Stimulated activated CD4-positive, alpha-beta T cell treated with anti-CD3 and anti-CD28 coated beads, Interleukin-2, amount 100 ng/mL, for 48 hours (primary cell): ENCODE results near the gene CYP1A2.
"Not testable (repeated sequence)": the region's sequence is repeated elsewhere in the genome, so short reads cannot be mapped to it uniquely, and the experiment has no call there.

Source experiments
- DNase-seq, 2 donors: peaks; one replicate each; pipeline ENCODE4 v3.0.0-alpha.2; 2020

CYP1A2 gene

GRCh38 chr15:74738239-74738638 is 10.4 kb upstream of the CYP1A2 start:
- not testable (repeated sequence) for DNase-seq

- no peak for DNase-seq
These were observed 6.2 kb upstream of the CYP1A2 start for GRCh38 chr15:74742422-74742821.

GRCh38 chr15:74746389-74746788 is 2.3 kb upstream of the CYP1A2 start:
- no peak for DNase-seq

- no peak for DNase-seq
These were observed 1.2 kb downstream of the CYP1A2 start for GRCh38 chr15:74749832-74750231.

DNA sequence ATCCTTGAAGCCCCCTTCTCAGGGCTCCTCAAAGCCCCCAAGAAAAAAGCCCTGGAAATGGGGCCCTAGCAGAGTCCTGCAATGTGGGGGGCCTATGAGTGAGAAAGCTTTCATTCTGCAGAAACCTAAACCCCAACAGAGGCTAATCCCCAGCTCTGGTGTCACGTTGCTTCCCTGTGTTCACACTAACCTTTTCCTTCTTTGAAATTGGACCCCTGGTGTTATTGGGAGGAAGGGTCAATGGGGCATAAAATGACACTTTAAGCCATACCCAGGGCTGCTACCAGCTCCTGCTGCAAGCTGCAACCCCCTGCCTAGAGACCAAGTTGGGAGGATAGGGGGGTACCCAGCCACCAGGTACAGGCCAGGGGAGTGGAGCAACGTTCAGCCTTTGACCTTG is 2.1 kb downstream of the CYP1A2 start:
- DNase-seq, result no peak

DNA sequence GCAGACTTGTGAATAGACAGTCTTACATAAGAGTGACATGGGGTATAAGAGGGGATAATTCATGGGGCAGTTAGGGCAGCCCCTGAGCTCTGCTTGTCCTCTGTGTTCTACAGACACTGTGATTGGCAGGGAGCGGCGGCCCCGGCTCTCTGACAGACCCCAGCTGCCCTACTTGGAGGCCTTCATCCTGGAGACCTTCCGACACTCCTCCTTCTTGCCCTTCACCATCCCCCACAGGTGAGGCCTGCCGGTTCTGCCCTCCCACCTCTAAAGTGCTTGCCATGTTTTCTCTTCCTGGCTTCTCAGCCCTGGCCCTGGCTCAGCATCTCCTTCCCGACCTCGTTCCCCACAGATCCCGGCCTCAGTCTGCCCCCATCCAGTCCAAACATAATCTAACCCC is 3.4 kb downstream of the CYP1A2 start:
- DNase-seq, result no peak

DNA sequence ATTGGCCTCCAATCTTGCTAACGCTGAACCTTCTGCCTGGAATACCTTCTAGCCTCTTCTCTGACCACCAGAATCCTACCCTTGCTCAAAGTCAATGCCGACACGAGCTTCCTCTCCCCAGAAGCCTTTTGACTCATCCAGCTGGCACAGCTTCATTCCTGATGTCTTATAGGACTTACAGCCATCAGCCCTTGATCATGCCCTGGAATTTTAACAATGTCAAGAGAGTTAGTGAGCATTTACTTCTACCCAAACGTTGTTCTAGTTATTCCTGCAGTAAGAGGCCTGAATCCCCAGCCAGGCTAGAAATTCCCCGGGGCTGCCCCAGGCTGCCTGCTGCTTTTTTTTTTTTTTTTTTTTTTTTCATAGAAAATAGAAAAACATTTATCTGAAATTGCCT is 3.9 kb downstream of the CYP1A2 start:
- no peak for DNase-seq

DNA sequence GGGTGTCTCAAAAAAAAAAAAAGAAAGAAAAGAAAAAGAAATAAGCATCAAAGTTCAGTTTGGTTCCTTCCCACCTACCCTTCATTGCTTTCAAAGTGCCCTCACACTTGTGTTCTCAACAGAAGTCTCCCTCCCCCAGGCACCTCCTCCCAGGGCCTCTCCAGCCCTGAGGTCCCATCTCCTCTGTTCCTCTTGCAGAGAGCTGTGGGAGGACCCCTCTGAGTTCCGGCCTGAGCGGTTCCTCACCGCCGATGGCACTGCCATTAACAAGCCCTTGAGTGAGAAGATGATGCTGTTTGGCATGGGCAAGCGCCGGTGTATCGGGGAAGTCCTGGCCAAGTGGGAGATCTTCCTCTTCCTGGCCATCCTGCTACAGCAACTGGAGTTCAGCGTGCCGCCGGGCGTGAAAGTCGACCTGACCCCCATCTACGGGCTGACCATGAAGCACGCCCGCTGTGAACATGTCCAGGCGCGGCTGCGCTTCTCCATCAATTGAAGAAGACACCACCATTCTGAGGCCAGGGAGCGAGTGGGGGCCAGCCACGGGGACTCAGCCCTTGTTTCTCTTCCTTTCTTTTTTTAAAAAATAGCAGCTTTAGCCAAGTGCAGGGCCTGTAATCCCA is 6.1 kb downstream of the CYP1A2 start:
- DNase-seq, result no peak

GRCh38 chr15:74758736-74759135 is 10.1 kb downstream of the CYP1A2 start:
- DNase-seq, result no peak

DNA sequence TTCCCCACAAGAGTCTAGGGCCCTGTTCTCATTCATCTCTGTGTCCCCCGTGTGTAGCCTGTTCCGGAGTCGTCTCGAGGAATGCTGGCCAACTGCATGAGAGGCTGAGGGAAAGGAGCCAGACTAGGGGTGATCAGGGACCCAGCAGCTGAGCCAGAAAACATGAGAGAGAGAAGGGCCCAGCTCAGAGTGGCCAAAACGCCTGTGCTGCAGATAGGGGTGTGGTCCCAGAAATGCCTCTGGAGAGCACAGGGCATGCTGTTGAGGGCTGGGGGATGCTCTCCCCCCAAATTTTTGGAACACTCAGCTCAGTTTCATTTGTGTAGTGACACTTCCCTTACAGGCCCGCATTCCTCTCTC is 14.1 kb downstream of the CYP1A2 start:
- DNase-seq, result no peak

- DNase-seq, result no peak
These were observed 14.8 kb downstream of the CYP1A2 start for GRCh38 chr15:74763416-74763815.

GRCh38 chr15:74767167-74768098 is 18.8 kb downstream of the CYP1A2 start:
- DNase-seq, result no peak

- DNase-seq, result no peak
These were observed 19.6 kb downstream of the CYP1A2 start for GRCh38 chr15:74768099-74768770.

- DNase-seq, result peak in 1 of 2 donors; percentile 60
These were observed 20.2 kb downstream of the CYP1A2 start for GRCh38 chr15:74768771-74769342.

GRCh38 chr15:74769463-74770025 is 20.9 kb downstream of the CYP1A2 start:
- DNase-seq, result no peak

DNA sequence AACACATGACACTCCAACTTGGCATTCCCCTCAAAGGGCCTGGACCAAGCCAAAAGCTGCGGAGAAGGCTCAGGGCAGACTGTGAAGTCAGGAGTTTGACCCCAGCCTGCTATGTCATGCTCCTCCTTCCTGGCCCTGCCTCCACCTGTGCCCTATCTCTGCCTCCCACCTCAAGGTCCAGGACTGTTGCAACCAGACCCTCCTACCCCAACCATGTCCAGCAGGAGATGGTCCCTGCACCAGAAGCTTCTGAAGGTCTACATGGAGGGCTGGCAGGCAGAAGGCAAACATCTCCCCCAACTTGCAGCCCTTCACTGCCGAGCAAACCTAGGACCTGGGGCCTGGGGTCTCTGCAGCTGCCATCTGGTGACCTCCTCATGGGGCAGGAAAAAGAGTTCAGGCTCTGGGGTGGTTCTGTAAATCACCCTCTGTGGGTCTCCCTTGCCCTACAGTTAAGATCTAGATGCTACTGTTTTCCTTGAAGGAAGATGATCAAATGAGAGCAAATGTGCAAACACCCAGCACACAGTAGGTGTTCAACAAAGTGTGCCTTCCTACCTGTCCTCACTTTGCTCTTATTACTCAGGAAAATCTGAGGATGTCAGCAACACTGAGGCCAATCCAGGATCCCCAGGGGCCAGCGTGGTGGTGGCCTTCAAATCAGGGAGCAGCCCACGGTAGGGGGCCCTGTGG is 21.7 kb downstream of the CYP1A2 start:
- DNase-seq, result no peak

- DNase-seq, result no peak
These were observed 24.7 kb downstream of the CYP1A2 start for GRCh38 chr15:74773329-74773728.

DNA sequence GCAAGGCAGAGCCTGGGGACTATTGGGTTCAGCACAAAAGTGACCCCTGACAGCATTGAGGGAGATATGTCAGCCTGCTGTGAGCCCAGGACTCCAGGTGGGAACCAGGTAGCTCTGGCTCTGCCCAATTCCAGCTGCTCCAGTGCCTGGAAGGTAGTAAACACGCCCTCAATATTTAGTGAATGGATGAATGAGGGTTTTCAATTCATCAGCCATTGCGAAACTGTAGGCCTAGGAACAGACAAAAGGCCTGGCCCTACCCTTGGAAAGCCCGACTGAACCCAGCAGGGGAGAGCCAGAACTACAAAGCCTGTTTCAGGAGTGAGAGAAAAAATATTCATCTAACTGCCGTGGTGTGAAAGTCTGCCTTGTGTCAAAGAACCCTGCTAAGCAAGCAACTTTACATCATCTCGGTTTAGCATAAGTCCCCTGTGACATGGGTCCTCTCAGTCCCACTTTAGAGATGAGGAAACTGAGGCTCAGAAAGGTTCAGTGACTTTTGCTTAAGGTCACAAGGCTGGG is 25.1 kb downstream of the CYP1A2 start:
- no peak for DNase-seq

GRCh38 chr15:74775132-74775562 is 26.5 kb downstream of the CYP1A2 start:
- no peak for DNase-seq

DNA sequence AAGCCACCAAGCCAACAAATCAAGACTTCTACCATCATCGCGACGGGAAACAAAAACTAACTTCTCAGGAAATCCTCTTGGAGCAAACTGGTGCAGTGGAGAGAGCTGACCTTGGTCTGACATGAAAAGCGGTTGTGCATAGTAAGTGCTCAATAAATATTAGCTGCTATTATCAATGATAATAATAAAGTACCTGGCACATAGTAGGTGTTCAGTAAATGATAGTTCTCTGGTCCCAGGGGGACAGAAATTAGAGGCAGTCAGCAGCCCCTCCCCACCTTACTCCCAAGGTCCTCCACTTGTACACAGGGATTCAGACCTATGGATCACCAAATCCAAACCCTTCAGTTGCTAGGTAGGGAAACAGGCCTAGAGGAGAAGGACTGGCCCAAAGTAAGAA is 27.2 kb downstream of the CYP1A2 start:
- no peak for DNase-seq

GRCh38 chr15:74776821-74777768 is 28.4 kb downstream of the CYP1A2 start:
- no peak for DNase-seq
